Measurements from ENCODE around the gene SPRED3. TPM values are rescaled to one million over a fixed set of nuclear protein-coding genes. Genes with fewer than 3 reads are reported as not detected.

Gene SPRED3
- total RNA-seq, 2 experiments from 2014 or later, result 0.09 to 3.0 TPM

- Histone ChIP-seq H3K4me3 (ENCODE audit: low read depth, low read length, poor library complexity, severe bottlenecking) (peak within 1 kb of the TSS; percentile 83), H3K4me2 (ENCODE audit: low read length) (peak within 1 kb of the TSS; percentile 76), H3K4me1 (ENCODE audit: insufficient read depth, low read length, poor library complexity, severe bottlenecking) (peaks cover 4% of the 10 kb centered on the region), H4K20me1 (ENCODE audit: insufficient read depth, low read length) (no peaks in the 10 kb centered on the region), H3K79me2 (ENCODE audit: insufficient read depth, low read depth, low read length) (no peaks in the 10 kb centered on the region), H3K9me3 (ENCODE audit: low read length) (no peaks in the 10 kb centered on the region), H3K36me3 (ENCODE audit: insufficient read depth, low read length) (peaks cover 7% of the 10 kb centered on the region; the same call in 1 of the 2 replicates), H2AFZ (ENCODE audit: low read length) (peak within 1 kb of the TSS; percentile 89), H3K9me2 (ENCODE audit: insufficient read depth, low read length) (no peaks in the 10 kb centered on the region), H3K27ac (ENCODE audit: low read depth, low read length, poor library complexity, severe bottlenecking) (peak within 1 kb of the TSS; percentile 29)
- DNase-seq (ENCODE audit: low spot score), result peak; percentile 99
- CTCF ChIA-PET (ENCODE audit: unreplicated experiment), result interaction anchor here (0.6 to 1.2 kb wide), 14 partner anchors 15 to 526 kb away, joined by 3 to 15 read pairs (median 5); partner anchors contain the start of genes GGN and PSMD8
- TF ChIP-seq EZH2phosphoT487 (IDR thresholded peaks at IDR 0.05; ENCODE audit: borderline replicate concordance, low read depth, low read length) (no peak), CTCF (conservative IDR thresholded peaks at IDR 0.05; ENCODE audit: low read length) (peak; percentile 83)
- intact Hi-C loops (cut with micrococcal nuclease; ENCODE audit: unreplicated experiment), result loop anchor here (1.0 to 5.0 kb wide), 5 partner anchors 28 to 529 kb away; partner anchors contain the start of genes EIF3K, MAP4K1, MRPS12 and PSMD8
- BruUV-seq (replicated peaks), result no TSS peak
- POLR2A ChIA-PET, result interaction anchor here (0.5 to 1.7 kb wide), 9 partner anchors 12 to 826 kb away, joined by 3 to 10 read pairs (median 4); partner anchors contain the start of genes GGN, PSMD8 and SPRED3
Observed at GRCh38 chr19:38402967-38403674, 14.6 kb downstream of the SPRED3 start, which contains the start of gene FAM98C. Gene FAM98C, plus strand, starts transcription at chr19:38403093. Its CDS starts 61 bp downstream, at chr19:38403154.

DNA sequence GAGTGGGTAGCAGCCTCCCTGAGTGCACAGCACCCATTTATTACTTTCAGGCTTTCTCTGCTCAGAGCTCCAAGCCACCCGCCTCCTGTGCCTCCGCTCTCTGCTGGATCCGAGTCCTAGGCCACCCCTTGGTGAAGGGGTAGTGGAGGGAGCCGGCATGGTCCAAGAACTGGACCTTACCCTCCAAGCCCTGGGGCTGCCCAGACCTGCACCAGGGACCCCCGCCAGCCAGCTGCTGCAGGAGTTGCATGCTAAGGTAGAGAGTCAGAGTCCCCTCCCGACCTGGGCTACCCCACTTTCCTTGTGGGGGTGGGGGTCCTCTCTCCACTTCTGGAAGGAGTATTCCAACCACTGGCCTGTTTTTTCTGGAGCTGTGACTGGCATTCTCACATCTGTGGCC is 16.4 kb downstream of the SPRED3 start:
- Histone ChIP-seq H3K9me2 (ENCODE audit: insufficient read depth, low read length) (no peaks in the 10 kb centered on the region), H3K79me2 (ENCODE audit: insufficient read depth, low read depth, low read length) (no peaks in the 10 kb centered on the region), H3K4me1 (ENCODE audit: insufficient read depth, low read length, poor library complexity, severe bottlenecking) (peaks cover 4% of the 10 kb centered on the region), H3K27ac (ENCODE audit: low read depth, low read length, poor library complexity, severe bottlenecking) (no peak overlapping the region), H3K9me3 (ENCODE audit: low read length) (no peaks in the 10 kb centered on the region), H3K36me3 (ENCODE audit: insufficient read depth, low read length) (peaks cover 7% of the 10 kb centered on the region; the same call in 1 of the 2 replicates), H4K20me1 (ENCODE audit: insufficient read depth, low read length) (no peaks in the 10 kb centered on the region), H2AFZ (ENCODE audit: low read length) (no peak overlapping the region), H3K4me3 (ENCODE audit: low read depth, low read length, poor library complexity, severe bottlenecking) (no peak overlapping the region), H3K4me2 (ENCODE audit: low read length) (no peak overlapping the region)
- no peak for DNase-seq (ENCODE audit: low spot score)
- no TSS peak for BruUV-seq (replicated peaks)
- intact Hi-C loops (cut with micrococcal nuclease; ENCODE audit: unreplicated experiment), result loop anchor here (5.0 kb wide), 2 partner anchors 212 to 527 kb away; partner anchors contain the start of genes EIF3K, MAP4K1, MRPS12 and SARS2
- POLR2A ChIA-PET, result interaction anchor here (1.4 kb wide), 1 partner anchor 31 kb away, joined by 5 read pairs; the partner anchor contains the start of gene PSMD8
- no peak for TF ChIP-seq CTCF (conservative IDR thresholded peaks at IDR 0.05; ENCODE audit: low read length)
- CTCF ChIA-PET (ENCODE audit: unreplicated experiment), result no interaction called here

- Histone ChIP-seq H2AFZ (ENCODE audit: low read length) (no peak overlapping the region), H3K9me3 (ENCODE audit: low read length) (no peaks in the 10 kb centered on the region), H3K4me3 (ENCODE audit: low read depth, low read length, poor library complexity, severe bottlenecking) (no peak overlapping the region), H3K36me3 (ENCODE audit: insufficient read depth, low read length) (peaks cover 7% of the 10 kb centered on the region; the same call in 1 of the 2 replicates), H3K79me2 (ENCODE audit: insufficient read depth, low read depth, low read length) (no peaks in the 10 kb centered on the region), H3K9me2 (ENCODE audit: insufficient read depth, low read length) (no peaks in the 10 kb centered on the region), H3K4me2 (ENCODE audit: low read length) (no peak overlapping the region), H4K20me1 (ENCODE audit: insufficient read depth, low read length) (no peaks in the 10 kb centered on the region), H3K27ac (ENCODE audit: low read depth, low read length, poor library complexity, severe bottlenecking) (no peak overlapping the region), H3K4me1 (ENCODE audit: insufficient read depth, low read length, poor library complexity, severe bottlenecking) (peaks cover 4% of the 10 kb centered on the region)
- intact Hi-C loops (cut with micrococcal nuclease; ENCODE audit: unreplicated experiment), result no loop called here
- no peak for DNase-seq (ENCODE audit: low spot score)
- no TSS peak for BruUV-seq (replicated peaks)
- CTCF ChIA-PET (ENCODE audit: unreplicated experiment), result no interaction called here
- POLR2A ChIA-PET, result interaction anchor here (1.4 kb wide), 1 partner anchor 31 kb away, joined by 5 read pairs; the partner anchor contains the start of gene PSMD8
- TF ChIP-seq EZH2phosphoT487 (IDR thresholded peaks at IDR 0.05; ENCODE audit: borderline replicate concordance, low read depth, low read length), result no peak
- TF ChIP-seq CTCF (conservative IDR thresholded peaks at IDR 0.05; ENCODE audit: low read length), result no peak
Observed at GRCh38 chr19:38405276-38405675, 16.8 kb downstream of the SPRED3 start.

Measured in OCI-LY7 (cell line).